Regular cardiac myocyte (primary cell): ENCODE measurements around the gene ADNP2. TPM values are rescaled to one million over a fixed set of nuclear protein-coding genes. Genes with fewer than 3 reads are reported as not detected.

Source experiments
- total RNA-seq: library from RNA; depleted of rRNA; stranded (reverse); fragments of >200 nt; gene quantifications from 2 replicates; pipeline ENCODE4 v1.2.3, GENCODE V29; 2014

Gene ADNP2
- total RNA-seq, result 15.8 and 18.0 TPM in 2 replicates

GRCh38 chr18:80108739-80109675 lies at the start of gene ADNP2:
TSS of gene ADNP2 (plus strand) at chr18:80109262. CDS start at chr18:80117543, 8,281 bp downstream.

Other genes starting within 250 kb of the ADNP2 start
- 38.3 and 45.1 TPM in 2 replicates for gene SLC66A2, start 157.6 kb upstream of the ADNP2 start, total RNA-seq
- 0.77 and 3.4 TPM in 2 replicates for gene HSBP1L1, start 144.6 kb upstream of the ADNP2 start, total RNA-seq
- 38.1 and 87.2 TPM in 2 replicates for gene TXNL4A, start 120.7 kb upstream of the ADNP2 start, total RNA-seq
- 21.1 and 25.1 TPM in 2 replicates for gene RBFA, start 74.8 kb upstream of the ADNP2 start, total RNA-seq
- 1.2 and 2.8 TPM in 2 replicates for gene PARD6G, start 138.3 kb downstream of the ADNP2 start, total RNA-seq